H1 (cell line): ENCODE data around the gene COL19A1.
"Not testable (repeated sequence)": the region's sequence is repeated elsewhere in the genome, so short reads cannot be mapped to it uniquely, and the experiment has no call there.

ENCODE experiments used
- CBX5 ChIP-seq: fragments of 300-800, 300-1000 bp; sonication (generic); IDR thresholded peaks from 2 replicates; pipeline ENCODE4 v1.7.1; 2016; ENCODE audit warnings: antibody characterized with exemption, low read length, low read depth
- EP300 ChIP-seq, 2 experiments: IDR thresholded peaks; 1 replicate in 1 of 2; 2 replicates in 1 of 2; pipeline ENCODE4 v1.6.1; 2011 to 2012; ENCODE audit warnings: low read depth in 2 of 2, low read length in 2 of 2, mild to moderate bottlenecking in 2 of 2, borderline replicate concordance in 1 of 2, inconsistent platforms in 1 of 2, moderate library complexity in 1 of 2
- EZH2 ChIP-seq: fragments of 200-600 bp; sonication (generic); IDR thresholded peaks from 2 replicates; pipeline ENCODE4 v1.7.1; 2012; ENCODE audit warnings: low read depth, mild to moderate bottlenecking, moderate library complexity, low read length, inconsistent platforms; ENCODE audit not compliant: severe bottlenecking
- POLR2A ChIP-seq, 2 experiments: IDR thresholded peaks; 1 replicate in 1 of 2; 2 replicates in 1 of 2; pipeline ENCODE4 v1.6.1; 2011; ENCODE audit warnings: low read depth in 2 of 2, low read length in 2 of 2, mild to moderate bottlenecking in 2 of 2; ENCODE audit errors: control extremely low read depth in 1 of 2
- RXRA ChIP-seq: IDR thresholded peaks from 2 replicates; pipeline ENCODE4 v1.6.1; 2011; ENCODE audit warnings: low read depth, mild to moderate bottlenecking, low read length, moderate library complexity; ENCODE audit not compliant: insufficient read depth
- TF ChIP-seq, protein P1 (sequence below), 3 experiments: IDR thresholded peaks; 1 replicate in 2 of 3; 2 replicates in 1 of 3; pipeline versions ENCODE4 v1.5.1 to v1.6.1; 2011; ENCODE audit warnings: low read length in 3 of 3, mild to moderate bottlenecking in 3 of 3, inconsistent platforms in 2 of 3, low read depth in 1 of 3, moderate library complexity in 1 of 3; ENCODE audit not compliant: insufficient read depth in 1 of 3; ENCODE audit errors: control extremely low read depth in 1 of 3

DNA sequence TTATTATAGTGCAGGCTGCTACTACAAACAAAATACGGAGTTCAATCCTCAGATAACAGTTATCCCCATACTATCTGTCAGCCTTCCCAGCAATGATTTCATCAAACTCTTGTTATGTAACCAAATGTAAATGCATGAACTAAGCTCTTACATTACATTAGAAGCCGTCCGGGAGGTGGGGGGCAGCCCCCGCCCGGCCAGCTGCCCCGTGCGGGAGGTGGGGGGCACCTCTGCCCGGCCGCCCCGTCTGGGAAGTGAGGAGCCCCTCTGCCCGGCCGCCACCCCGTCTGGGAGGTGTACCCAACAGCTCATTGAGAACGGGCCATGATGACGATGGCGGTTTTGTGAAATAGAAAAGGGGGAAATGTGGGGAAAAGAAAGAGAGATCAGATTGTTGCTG lies 99.6 kb downstream of the COL19A1 start:
- not testable (repeated sequence) for TF ChIP-seq POLR2A (IDR thresholded peaks at IDR 0.05; ENCODE audit: control extremely low read depth in 1 of 2, low read depth in 2 of 2, low read length in 2 of 2); CBX5; EZH2; RXRA; EP300 (IDR thresholded peaks at IDR 0.05; ENCODE audit: borderline replicate concordance in 1 of 2, low read depth in 2 of 2, low read length in 2 of 2)
- TF ChIP-seq, protein P1, sequence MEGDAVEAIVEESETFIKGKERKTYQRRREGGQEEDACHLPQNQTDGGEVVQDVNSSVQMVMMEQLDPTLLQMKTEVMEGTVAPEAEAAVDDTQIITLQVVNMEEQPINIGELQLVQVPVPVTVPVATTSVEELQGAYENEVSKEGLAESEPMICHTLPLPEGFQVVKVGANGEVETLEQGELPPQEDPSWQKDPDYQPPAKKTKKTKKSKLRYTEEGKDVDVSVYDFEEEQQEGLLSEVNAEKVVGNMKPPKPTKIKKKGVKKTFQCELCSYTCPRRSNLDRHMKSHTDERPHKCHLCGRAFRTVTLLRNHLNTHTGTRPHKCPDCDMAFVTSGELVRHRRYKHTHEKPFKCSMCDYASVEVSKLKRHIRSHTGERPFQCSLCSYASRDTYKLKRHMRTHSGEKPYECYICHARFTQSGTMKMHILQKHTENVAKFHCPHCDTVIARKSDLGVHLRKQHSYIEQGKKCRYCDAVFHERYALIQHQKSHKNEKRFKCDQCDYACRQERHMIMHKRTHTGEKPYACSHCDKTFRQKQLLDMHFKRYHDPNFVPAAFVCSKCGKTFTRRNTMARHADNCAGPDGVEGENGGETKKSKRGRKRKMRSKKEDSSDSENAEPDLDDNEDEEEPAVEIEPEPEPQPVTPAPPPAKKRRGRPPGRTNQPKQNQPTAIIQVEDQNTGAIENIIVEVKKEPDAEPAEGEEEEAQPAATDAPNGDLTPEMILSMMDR (IDR thresholded peaks at IDR 0.05; ENCODE audit: control extremely low read depth in 1 of 3, insufficient read depth in 1 of 3, low read depth in 1 of 3, low read length in 3 of 3): not testable (repeated sequence)
